Bronchial epithelial cell (primary cell): ENCODE measurements around the gene HDAC9. TPM values are rescaled to one million over a fixed set of nuclear protein-coding genes. Genes with fewer than 3 reads are reported as not detected.

Experiments
- DNase-seq: peaks from one replicate; pipeline ENCODE4 v3.0.0-alpha.2; 2010; ENCODE audit warnings: low read depth
- FAIRE-seq: peaks from 2 replicates; lab custom pipeline; 2011; peaks lifted over from hg19 to GRCh38; lab: Jason Lieb, UNC
- H3K27me3 ChIP-seq: 2 replicates; pipeline ENCODE4 v1.5.1; 2011; ENCODE audit warnings: low read length; ENCODE audit not compliant: control insufficient read depth, insufficient read depth
- H3K36me3 ChIP-seq: 2 replicates; pipeline ENCODE4 v1.5.1; 2011; ENCODE audit warnings: low read length; ENCODE audit not compliant: control insufficient read depth, insufficient read depth
- H3K4me3 ChIP-seq: 2 replicates; pipeline ENCODE4 v1.5.1; 2011; ENCODE audit warnings: mild to moderate bottlenecking, low read depth, low read length, control low read depth
- CTCF ChIP-seq: IDR thresholded peaks from 2 replicates; pipeline ENCODE4 v1.5.1; 2011; ENCODE audit warnings: mild to moderate bottlenecking, moderate library complexity, low read length, control low read depth, inconsistent platforms; ENCODE audit not compliant: insufficient read depth, severe bottlenecking
- total RNA-seq: library from RNA; depleted of rRNA; stranded (reverse); fragments of >200 nt; gene quantifications from 2 replicates; pipeline ENCODE4 v1.2.1, GENCODE V29; 2014

HDAC9 gene
- total RNA-seq, 1 donor from 2014 or later, result 12.1 TPM

GRCh38 chr7:18509481-18509880 lies 13.9 kb downstream of the HDAC9 start:
- FAIRE-seq, result no peak
- Histone ChIP-seq H3K27me3 (no peaks in the 10 kb centered on the region), H3K4me3 (peak overlapping the region; percentile 46), H3K36me3 (no peaks in the 10 kb centered on the region)
- peak; percentile 79 for DNase-seq
- no peak for TF ChIP-seq CTCF

- FAIRE-seq, result no peak
- H3K4me3 ChIP-seq, result no peak overlapping the region
- no peak for TF ChIP-seq CTCF
- DNase-seq, result no peak
- H3K36me3 ChIP-seq, result no peaks in the 10 kb centered on the region
- H3K27me3 ChIP-seq, result no peaks in the 10 kb centered on the region
Measured at GRCh38 chr7:18511351-18512140, 16.0 kb downstream of the HDAC9 start.

GRCh38 chr7:18513343-18513742 lies 17.8 kb downstream of the HDAC9 start:
- DNase-seq (no peak), FAIRE-seq (peak; percentile 18)
- TF ChIP-seq CTCF, result no peak

GRCh38 chr7:18515067-18515466 lies 19.5 kb downstream of the HDAC9 start:
- TF ChIP-seq CTCF, result no peak
- H3K36me3 ChIP-seq, result no peaks in the 10 kb centered on the region
- FAIRE-seq (no peak), DNase-seq (peak; percentile 75)
- no peaks in the 10 kb centered on the region for H3K27me3 ChIP-seq
- H3K4me3 ChIP-seq, result no peak overlapping the region

More at GRCh38 chr7:18513343-18513742, 17.8 kb downstream of the HDAC9 start:
- Histone ChIP-seq H3K36me3 (no peaks in the 10 kb centered on the region), H3K4me3 (no peak overlapping the region), H3K27me3 (no peaks in the 10 kb centered on the region)

GRCh38 chr7:18517646-18518045 lies 22.1 kb downstream of the HDAC9 start:
- TF ChIP-seq CTCF, result no peak
- FAIRE-seq, result no peak
- Histone ChIP-seq H3K36me3 (no peaks in the 10 kb centered on the region), H3K27me3 (no peaks in the 10 kb centered on the region), H3K4me3 (no peak overlapping the region)
- no peak for DNase-seq

- TF ChIP-seq CTCF, result no peak
- H3K27me3 ChIP-seq, result no peaks in the 10 kb centered on the region
- H3K36me3 ChIP-seq, result no peaks in the 10 kb centered on the region
- DNase-seq, result no peak
- no peak overlapping the region for H3K4me3 ChIP-seq
- no peak for FAIRE-seq
Measured at GRCh38 chr7:18518555-18518954, 23.0 kb downstream of the HDAC9 start.
